Astrocyte of the spinal cord (primary cell): Measurements from ENCODE around the gene RFPL3.

ENCODE experiments used
- DNase-seq: peaks from one replicate; pipeline ENCODE4 v3.0.0; 2011; ENCODE audit warnings: low read depth, low spot score
- H3K4me3 ChIP-seq: 2 replicates; pipeline ENCODE4 v1.5.1; 2011; ENCODE audit warnings: low read depth, mild to moderate bottlenecking, low read length, moderate library complexity
- CTCF ChIP-seq: IDR thresholded peaks from 2 replicates; pipeline ENCODE4 v1.5.1; 2012; ENCODE audit warnings: low read depth, mild to moderate bottlenecking, low read length, inconsistent platforms
- in situ Hi-C: cut with HindIII; loops from 2 replicates; pipeline ENCODE4 v1.10.0; 2017; ENCODE audit warnings: low sequenced_read_pairs

The RFPL3 gene

DNA sequence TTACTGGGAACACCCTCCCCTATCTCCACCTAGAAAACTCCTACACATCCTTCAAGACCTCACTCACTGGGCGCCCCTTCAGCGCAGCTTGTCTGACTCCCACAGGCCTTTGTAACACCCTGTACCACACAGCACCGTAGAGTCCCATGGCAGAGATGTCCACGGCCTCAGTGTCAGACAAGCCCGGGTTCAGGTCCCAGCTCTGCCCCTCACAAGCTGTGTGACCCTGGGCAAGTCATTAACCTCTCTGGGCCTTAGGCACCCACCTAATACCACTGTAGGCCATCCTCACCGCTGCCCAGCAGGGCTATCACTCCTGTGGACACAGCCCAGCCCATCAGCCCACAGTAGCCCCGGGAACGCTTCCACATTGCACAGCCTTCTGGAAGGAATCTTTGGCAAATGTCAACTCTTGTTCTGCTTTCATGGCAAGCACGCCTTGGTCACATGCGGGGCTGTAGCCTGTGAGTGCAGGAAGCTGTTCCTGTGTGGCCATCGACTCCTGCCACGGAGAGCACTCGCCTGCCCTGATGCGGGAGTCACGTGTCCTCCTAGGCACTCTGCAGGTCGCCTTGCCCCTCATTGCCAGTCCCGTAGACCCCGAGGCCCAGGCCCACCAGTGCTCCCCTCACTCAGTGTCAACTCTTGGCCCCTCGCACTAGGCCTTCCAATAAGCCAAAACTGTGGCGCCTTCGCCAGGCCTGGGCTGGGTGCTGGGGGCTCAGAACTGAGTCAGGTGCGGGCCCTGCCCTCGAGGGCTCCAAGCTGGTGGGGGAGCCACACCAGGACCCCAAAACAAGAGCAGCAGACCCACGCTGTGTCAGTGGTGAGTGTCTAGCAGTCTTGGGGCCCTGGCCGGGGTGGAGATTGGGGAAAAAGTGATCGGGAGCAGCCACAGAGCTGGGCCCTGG lies 32.9 kb upstream of the RFPL3 start:
- no peak overlapping the region for H3K4me3 ChIP-seq
- TF ChIP-seq CTCF, result no peak
- DNase-seq, result no peak
- in situ Hi-C loops, result no loop called here

DNA sequence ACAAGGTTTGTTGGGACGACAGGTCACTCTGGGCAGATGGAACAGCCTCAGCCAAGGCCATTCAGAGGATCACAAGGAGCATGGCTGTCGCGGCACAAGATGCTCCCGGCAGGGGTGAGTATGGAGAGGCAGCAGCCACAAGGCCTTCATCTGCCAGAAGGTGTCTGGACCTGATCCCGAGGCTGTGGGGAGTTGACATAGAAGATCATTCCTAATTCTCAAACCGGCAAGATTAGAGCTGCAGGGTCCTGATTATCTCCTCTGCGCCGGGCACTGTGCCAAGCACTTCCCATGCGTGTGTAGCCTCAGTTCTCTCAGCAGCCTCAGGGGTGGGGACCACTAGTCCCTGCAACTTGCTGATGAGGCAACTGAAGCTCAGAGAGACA lies 32.3 kb upstream of the RFPL3 start:
- DNase-seq, result no peak
- TF ChIP-seq CTCF, result no peak
- in situ Hi-C loops, result no loop called here
- H3K4me3 ChIP-seq, result no peak overlapping the region

- H3K4me3 ChIP-seq, result no peak overlapping the region
- no peak for TF ChIP-seq CTCF
- no peak for DNase-seq
- in situ Hi-C loops, result no loop called here
Measured at GRCh38 chr22:32325811-32326237, 31.8 kb upstream of the RFPL3 start.

DNA sequence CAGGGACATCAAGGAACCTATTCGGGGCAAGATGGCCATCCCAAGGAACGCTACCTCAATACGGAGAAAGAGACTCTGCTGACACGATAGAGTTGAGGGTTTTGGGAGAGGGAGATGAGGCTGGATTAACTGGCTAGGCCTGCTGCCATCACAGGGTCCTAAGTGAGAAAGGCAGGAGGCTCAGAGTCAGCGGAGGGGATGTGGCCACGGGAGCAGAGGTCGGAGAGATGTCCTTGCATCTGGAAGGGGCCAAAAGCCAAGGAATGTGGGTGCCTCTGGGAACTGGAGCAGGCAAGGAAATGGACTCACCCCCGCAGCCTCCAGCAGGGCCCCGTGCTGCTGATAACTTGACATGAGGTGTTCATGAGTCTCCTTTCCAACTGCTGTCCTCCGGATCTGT lies 31.0 kb upstream of the RFPL3 start:
- DNase-seq, result no peak
- in situ Hi-C loops, result no loop called here
- no peak for TF ChIP-seq CTCF
- H3K4me3 ChIP-seq, result no peak overlapping the region

GRCh38 chr22:32327066-32327465 lies 30.6 kb upstream of the RFPL3 start:
- no peak for TF ChIP-seq CTCF
- no peak for DNase-seq
- no peak overlapping the region for H3K4me3 ChIP-seq
- in situ Hi-C loops, result no loop called here

DNA sequence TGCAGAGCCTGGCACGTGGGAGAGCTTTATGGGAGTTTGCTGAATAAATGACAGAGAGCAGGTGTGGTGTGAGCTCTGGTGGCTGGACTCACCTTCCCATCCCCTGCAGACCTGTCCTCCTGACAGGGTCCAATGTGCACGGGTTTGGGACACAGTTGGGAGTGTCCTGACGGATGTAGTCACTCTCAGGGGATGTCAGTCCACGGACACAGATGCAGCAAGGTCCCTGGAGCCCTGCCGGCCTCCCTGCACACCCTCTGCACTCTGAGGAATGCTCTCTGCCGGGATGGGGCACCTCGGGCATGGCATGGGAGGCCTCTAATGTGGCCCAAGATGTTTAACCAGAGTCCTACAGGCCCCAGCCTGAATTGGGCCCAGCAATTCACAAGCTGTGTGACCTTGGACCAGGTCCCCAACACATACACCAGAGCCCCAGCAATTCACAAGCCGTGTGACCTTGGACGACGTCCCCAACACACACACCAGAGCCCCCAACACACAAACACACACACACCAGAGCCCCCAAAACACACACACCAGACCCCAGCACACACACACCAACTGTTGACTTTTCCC lies 30.0 kb upstream of the RFPL3 start:
- H3K4me3 ChIP-seq, result no peak overlapping the region
- DNase-seq, result no peak
- no peak for TF ChIP-seq CTCF
- in situ Hi-C loops, result no loop called here
